ENCODE data around the gene TDRD10.

Gene TDRD10

DNA sequence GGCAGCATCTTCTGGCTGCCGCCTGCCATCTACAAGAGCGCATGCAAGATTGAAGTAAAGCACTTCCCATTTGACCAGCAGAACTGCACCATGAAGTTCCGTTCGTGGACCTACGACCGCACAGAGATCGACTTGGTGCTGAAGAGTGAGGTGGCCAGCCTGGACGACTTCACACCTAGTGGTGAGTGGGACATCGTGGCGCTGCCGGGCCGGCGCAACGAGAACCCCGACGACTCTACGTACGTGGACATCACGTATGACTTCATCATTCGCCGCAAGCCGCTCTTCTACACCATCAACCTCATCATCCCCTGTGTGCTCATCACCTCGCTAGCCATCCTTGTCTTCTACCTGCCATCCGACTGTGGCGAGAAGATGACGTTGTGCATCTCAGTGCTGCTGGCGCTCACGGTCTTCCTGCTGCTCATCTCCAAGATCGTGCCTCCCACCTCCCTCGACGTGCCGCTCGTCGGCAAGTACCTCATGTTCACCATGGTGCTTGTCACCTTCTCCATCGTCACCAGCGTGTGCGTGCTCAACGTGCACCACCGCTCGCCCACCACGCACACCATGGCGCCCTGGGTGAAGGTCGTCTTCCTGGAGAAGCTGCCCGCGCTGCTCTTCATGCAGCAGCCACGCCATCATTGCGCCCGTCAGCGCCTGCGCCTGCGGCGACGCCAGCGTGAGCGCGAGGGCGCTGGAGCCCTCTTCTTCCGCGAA, 69.4 kb downstream of the TDRD10 start:
- no peak overlapping the region for H3K4me3 ChIP-seq (ENCODE audit: low read depth, low read length)
- no peak for DNase-seq (ENCODE audit: low read depth)
- TF ChIP-seq, protein P1, sequence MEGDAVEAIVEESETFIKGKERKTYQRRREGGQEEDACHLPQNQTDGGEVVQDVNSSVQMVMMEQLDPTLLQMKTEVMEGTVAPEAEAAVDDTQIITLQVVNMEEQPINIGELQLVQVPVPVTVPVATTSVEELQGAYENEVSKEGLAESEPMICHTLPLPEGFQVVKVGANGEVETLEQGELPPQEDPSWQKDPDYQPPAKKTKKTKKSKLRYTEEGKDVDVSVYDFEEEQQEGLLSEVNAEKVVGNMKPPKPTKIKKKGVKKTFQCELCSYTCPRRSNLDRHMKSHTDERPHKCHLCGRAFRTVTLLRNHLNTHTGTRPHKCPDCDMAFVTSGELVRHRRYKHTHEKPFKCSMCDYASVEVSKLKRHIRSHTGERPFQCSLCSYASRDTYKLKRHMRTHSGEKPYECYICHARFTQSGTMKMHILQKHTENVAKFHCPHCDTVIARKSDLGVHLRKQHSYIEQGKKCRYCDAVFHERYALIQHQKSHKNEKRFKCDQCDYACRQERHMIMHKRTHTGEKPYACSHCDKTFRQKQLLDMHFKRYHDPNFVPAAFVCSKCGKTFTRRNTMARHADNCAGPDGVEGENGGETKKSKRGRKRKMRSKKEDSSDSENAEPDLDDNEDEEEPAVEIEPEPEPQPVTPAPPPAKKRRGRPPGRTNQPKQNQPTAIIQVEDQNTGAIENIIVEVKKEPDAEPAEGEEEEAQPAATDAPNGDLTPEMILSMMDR (IDR thresholded peaks at IDR 0.05; ENCODE audit: control insufficient read depth, extremely low read depth, insufficient read depth) = no peak

GRCh38 chr1:154571964-154572288, 69.9 kb downstream of the TDRD10 start:
- no peak for DNase-seq (ENCODE audit: low read depth)
- no peak overlapping the region for H3K4me3 ChIP-seq (ENCODE audit: low read depth, low read length)
- TF ChIP-seq, protein P1 (IDR thresholded peaks at IDR 0.05; ENCODE audit: control insufficient read depth, extremely low read depth, insufficient read depth) = no peak

- no peak for DNase-seq (ENCODE audit: low read depth)
- TF ChIP-seq, protein P1 (IDR thresholded peaks at IDR 0.05; ENCODE audit: control insufficient read depth, extremely low read depth, insufficient read depth) = no peak
- H3K4me3 ChIP-seq (ENCODE audit: low read depth, low read length) = no peak overlapping the region
Measured at GRCh38 chr1:154572468-154573167, 70.6 kb downstream of the TDRD10 start.

- no peak for DNase-seq (ENCODE audit: low read depth)
Measured at GRCh38 chr1:154573168-154573510, 71.1 kb downstream of the TDRD10 start.

DNA sequence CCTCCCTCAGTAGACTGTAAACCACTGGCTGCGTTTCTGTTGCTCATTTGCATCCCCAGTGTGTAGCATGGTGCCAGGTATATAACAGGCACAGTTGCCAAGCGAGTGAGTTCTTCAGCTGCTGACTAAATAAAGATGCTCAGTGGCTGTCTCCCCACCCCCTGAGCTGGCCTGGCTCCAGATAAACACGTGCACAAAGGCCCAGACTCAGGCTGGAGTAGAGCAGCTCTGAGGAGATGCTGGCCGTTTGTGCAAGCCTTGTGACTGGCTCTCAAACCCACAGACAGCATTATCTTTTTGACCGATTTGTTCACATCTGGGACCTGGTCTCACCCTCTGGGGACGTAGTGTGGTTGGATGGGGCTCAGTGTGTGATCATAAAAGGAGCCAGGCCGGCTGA, 72.7 kb downstream of the TDRD10 start:
- peak; percentile 63 for DNase-seq (ENCODE audit: low read depth)
- TF ChIP-seq, protein P1 (IDR thresholded peaks at IDR 0.05; ENCODE audit: control insufficient read depth, extremely low read depth, insufficient read depth) = no peak
- no peak overlapping the region for H3K4me3 ChIP-seq (ENCODE audit: low read depth, low read length)

More at GRCh38 chr1:154573168-154573510, 71.1 kb downstream of the TDRD10 start:
- H3K4me3 ChIP-seq (ENCODE audit: low read depth, low read length) = no peak overlapping the region
- TF ChIP-seq, protein P1 (IDR thresholded peaks at IDR 0.05; ENCODE audit: control insufficient read depth, extremely low read depth, insufficient read depth) = no peak

DNA sequence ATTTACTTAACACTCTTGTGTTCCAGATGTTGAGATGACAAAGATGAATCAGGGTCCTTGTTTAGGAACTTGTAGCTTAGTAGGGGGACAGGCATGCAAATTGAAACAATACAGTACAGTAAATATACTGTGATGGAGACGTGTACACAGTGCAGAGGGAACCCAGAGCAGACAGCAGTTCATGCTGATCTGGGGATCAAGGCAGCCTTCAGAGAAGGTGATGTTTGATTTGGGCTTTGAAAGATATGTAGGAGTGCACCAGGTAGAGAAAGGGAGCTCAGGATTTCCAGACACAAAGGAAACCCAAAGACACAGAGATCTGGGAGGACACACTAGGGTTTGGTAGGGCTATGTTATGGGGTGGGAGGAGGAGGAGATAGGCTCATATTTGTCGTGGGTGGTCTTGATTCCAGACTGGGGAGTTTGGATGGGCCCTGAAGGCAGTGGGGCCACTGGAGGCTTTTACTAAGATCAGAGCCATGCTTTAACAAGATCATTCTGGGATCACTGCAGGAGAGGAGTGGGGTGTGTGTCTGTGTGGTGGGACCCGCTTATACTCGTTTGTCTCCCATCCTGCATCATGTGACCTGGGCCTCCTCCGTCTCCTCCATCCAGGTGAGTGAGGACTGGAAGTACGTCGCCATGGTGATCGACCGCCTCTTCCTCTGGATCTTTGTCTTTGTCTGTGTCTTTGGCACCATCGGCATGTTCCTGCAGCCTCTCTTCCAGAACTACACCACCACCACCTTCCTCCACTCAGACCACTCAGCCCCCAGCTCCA, 73.3 kb downstream of the TDRD10 start:
- DNase-seq (ENCODE audit: low read depth) = no peak
- H3K4me3 ChIP-seq (ENCODE audit: low read depth, low read length) = no peak overlapping the region
- TF ChIP-seq, protein P1 (IDR thresholded peaks at IDR 0.05; ENCODE audit: control insufficient read depth, extremely low read depth, insufficient read depth) = no peak

All from LNCaP clone FGC (cell line).